ENCODE data around the gene REEP2. TPM values are rescaled to one million over a fixed set of nuclear protein-coding genes. Genes with fewer than 3 reads are reported as not detected.

REEP2 gene
- polyA plus RNA-seq, 1 donor from 2014 or later, result 146 TPM

DNA sequence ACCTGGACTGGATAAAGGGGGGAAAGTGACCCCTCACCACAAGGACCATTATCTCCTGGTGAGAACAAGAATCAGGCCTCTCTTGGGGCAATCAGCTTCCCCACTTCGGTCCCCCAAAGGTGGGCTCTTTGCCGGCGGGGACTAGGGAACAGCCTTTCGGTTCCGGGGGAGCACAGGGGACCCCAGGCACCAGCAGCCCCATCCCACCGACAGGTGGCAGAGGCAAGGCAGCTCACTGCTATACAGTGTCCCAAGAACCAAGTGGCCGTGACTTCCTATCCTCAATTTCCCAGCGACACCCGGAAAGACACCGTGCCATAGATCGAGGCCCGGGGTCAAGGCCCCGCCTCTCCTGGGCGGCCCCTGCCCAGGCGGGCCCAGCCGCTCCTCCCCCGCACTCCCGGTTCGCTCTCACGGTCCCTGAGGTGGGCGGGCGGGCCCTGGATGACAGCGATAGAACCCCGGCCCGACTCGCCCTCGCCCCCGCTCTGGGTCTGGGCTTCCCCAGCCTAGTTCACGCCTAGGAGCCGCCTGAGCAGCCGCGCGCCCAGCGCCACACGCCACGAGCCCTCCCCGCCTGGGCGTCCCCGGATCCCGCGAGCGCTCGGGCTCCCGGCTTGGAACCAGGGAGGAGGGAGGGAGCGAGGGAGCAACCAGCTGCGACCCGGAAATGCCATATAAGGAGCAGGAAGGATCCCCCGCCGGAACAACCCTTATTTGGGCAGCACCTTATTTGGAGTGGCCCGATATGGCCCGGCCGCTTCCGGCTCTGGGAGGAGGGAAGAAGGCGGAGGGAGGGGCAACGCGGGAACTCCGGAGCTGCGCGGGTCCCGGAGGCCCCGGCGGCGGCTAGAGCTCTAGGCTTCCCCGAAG is 25.8 kb downstream of the REEP2 start:
- Histone ChIP-seq H3K9ac (ENCODE audit: low read length) (peak overlapping the region; percentile 99), H3K9me2 (ENCODE audit: insufficient read depth, low read length) (no peaks in the 10 kb centered on the region), H3K4me3 (ENCODE audit: low read length) (peak overlapping the region; percentile 84), H3K27me3 (ENCODE audit: insufficient read depth, low read depth, low read length) (peaks cover 23% of the 10 kb centered on the region), H3K27ac (ENCODE audit: low read length) (peak overlapping the region; percentile 99), H4K20me1 (ENCODE audit: insufficient read depth) (peaks cover 4% of the 10 kb centered on the region), H3K79me2 (replicated peaks; ENCODE audit: insufficient read depth, low read length) (no peaks in the 10 kb centered on the region), H3F3A (ENCODE audit: insufficient read depth, low read length, poor library complexity, severe bottlenecking) (no peaks in the 10 kb centered on the region), H3K9me3 (ENCODE audit: low read length) (no peaks in the 10 kb centered on the region), H2AFZ (ENCODE audit: low read depth, low read length) (peak overlapping the region; percentile 45), H3K4me2 (ENCODE audit: low read length) (peak overlapping the region; percentile 90), H3K36me3 (ENCODE audit: insufficient read depth, low read length) (no peaks in the 10 kb centered on the region)
- no peak for TF ChIP-seq EP300 (conservative IDR thresholded peaks at IDR 0.05; ENCODE audit: poor library complexity, severe bottlenecking)
- TF ChIP-seq, protein P1, sequence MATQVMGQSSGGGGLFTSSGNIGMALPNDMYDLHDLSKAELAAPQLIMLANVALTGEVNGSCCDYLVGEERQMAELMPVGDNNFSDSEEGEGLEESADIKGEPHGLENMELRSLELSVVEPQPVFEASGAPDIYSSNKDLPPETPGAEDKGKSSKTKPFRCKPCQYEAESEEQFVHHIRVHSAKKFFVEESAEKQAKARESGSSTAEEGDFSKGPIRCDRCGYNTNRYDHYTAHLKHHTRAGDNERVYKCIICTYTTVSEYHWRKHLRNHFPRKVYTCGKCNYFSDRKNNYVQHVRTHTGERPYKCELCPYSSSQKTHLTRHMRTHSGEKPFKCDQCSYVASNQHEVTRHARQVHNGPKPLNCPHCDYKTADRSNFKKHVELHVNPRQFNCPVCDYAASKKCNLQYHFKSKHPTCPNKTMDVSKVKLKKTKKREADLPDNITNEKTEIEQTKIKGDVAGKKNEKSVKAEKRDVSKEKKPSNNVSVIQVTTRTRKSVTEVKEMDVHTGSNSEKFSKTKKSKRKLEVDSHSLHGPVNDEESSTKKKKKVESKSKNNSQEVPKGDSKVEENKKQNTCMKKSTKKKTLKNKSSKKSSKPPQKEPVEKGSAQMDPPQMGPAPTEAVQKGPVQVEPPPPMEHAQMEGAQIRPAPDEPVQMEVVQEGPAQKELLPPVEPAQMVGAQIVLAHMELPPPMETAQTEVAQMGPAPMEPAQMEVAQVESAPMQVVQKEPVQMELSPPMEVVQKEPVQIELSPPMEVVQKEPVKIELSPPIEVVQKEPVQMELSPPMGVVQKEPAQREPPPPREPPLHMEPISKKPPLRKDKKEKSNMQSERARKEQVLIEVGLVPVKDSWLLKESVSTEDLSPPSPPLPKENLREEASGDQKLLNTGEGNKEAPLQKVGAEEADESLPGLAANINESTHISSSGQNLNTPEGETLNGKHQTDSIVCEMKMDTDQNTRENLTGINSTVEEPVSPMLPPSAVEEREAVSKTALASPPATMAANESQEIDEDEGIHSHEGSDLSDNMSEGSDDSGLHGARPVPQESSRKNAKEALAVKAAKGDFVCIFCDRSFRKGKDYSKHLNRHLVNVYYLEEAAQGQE (IDR thresholded peaks at IDR 0.05; ENCODE audit: borderline replicate concordance), result peak; percentile 61
- TF ChIP-seq, protein P2, sequence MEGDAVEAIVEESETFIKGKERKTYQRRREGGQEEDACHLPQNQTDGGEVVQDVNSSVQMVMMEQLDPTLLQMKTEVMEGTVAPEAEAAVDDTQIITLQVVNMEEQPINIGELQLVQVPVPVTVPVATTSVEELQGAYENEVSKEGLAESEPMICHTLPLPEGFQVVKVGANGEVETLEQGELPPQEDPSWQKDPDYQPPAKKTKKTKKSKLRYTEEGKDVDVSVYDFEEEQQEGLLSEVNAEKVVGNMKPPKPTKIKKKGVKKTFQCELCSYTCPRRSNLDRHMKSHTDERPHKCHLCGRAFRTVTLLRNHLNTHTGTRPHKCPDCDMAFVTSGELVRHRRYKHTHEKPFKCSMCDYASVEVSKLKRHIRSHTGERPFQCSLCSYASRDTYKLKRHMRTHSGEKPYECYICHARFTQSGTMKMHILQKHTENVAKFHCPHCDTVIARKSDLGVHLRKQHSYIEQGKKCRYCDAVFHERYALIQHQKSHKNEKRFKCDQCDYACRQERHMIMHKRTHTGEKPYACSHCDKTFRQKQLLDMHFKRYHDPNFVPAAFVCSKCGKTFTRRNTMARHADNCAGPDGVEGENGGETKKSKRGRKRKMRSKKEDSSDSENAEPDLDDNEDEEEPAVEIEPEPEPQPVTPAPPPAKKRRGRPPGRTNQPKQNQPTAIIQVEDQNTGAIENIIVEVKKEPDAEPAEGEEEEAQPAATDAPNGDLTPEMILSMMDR (IDR thresholded peaks at IDR 0.05; ENCODE audit: poor library complexity, severe bottlenecking), result peak; percentile 59
- TF ChIP-seq EZH2 (IDR thresholded peaks at IDR 0.05; ENCODE audit: borderline replicate concordance, insufficient read depth, low read length, poor library complexity, severe bottlenecking), result peak; percentile 66
- TF ChIP-seq MXI1 (conservative IDR thresholded peaks at IDR 0.05; ENCODE audit: poor library complexity, severe bottlenecking), result peak; percentile 45
- peak; percentile 66 for TF ChIP-seq SMC3 (conservative IDR thresholded peaks at IDR 0.05; ENCODE audit: poor library complexity)
- peak; percentile 19 for TF ChIP-seq RAD21 (conservative IDR thresholded peaks at IDR 0.05)
- peak; percentile 92 for TF ChIP-seq POLR2AphosphoS5 (IDR thresholded peaks at IDR 0.05)
- TF ChIP-seq TAF1 (IDR thresholded peaks at IDR 0.05; ENCODE audit: low read depth), result peak; percentile 27

DNA sequence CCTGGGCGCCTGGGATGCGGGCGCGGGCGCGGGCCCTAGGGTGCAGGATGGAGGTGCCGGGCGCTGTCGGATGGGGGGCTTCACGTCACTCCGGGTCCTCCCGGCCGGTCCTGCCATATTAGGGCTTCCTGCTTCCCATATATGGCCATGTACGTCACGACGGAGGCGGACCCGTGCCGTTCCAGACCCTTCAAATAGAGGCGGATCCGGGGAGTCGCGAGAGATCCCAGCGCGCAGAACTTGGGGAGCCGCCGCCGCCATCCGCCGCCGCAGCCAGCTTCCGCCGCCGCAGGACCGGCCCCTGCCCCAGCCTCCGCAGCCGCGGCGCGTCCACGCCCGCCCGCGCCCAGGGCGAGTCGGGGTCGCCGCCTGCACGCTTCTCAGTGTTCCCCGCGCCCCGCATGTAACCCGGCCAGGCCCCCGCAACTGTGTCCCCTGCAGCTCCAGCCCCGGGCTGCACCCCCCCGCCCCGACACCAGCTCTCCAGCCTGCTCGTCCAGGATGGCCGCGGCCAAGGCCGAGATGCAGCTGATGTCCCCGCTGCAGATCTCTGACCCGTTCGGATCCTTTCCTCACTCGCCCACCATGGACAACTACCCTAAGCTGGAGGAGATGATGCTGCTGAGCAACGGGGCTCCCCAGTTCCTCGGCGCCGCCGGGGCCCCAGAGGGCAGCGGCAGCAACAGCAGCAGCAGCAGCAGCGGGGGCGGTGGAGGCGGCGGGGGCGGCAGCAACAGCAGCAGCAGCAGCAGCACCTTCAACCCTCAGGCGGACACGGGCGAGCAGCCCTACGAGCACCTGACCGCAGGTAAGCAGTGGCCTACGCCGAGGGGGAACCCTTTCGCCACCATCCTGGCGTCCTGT is 26.6 kb downstream of the REEP2 start, which contains the start of gene EGR1:
Gene EGR1, plus strand, starts transcription at position 219 of the 864 bp plus-strand sequence. Its CDS starts 283 bp downstream, at position 502.
- Histone ChIP-seq H3K27me3 (ENCODE audit: insufficient read depth, low read depth, low read length) (peaks cover 23% of the 10 kb centered on the region), H2AFZ (ENCODE audit: low read depth, low read length) (peak within 1 kb of the TSS; percentile 45), H3K4me3 (ENCODE audit: low read length) (peak within 1 kb of the TSS; percentile 84), H3K79me2 (replicated peaks; ENCODE audit: insufficient read depth, low read length) (no peaks in the 10 kb centered on the region), H3K9me3 (ENCODE audit: low read length) (no peaks in the 10 kb centered on the region), H4K20me1 (ENCODE audit: insufficient read depth) (peaks cover 4% of the 10 kb centered on the region), H3K9ac (ENCODE audit: low read length) (peak within 1 kb of the TSS; percentile 99), H3K36me3 (ENCODE audit: insufficient read depth, low read length) (no peaks in the 10 kb centered on the region), H3K4me2 (ENCODE audit: low read length) (peak within 1 kb of the TSS; percentile 90), H3K9me2 (ENCODE audit: insufficient read depth, low read length) (no peaks in the 10 kb centered on the region), H3F3A (ENCODE audit: insufficient read depth, low read length, poor library complexity, severe bottlenecking) (no peaks in the 10 kb centered on the region), H3K27ac (ENCODE audit: low read length) (peak within 1 kb of the TSS; percentile 99)
- TF ChIP-seq SMC3 (conservative IDR thresholded peaks at IDR 0.05; ENCODE audit: poor library complexity), result peak; percentile 37
- TF ChIP-seq, protein P2 (IDR thresholded peaks at IDR 0.05; ENCODE audit: poor library complexity, severe bottlenecking), result no peak
- no peak for TF ChIP-seq TAF1 (IDR thresholded peaks at IDR 0.05; ENCODE audit: low read depth)
- TF ChIP-seq RAD21 (conservative IDR thresholded peaks at IDR 0.05), result peak; percentile 19
- peak; percentile 61 for TF ChIP-seq EP300 (conservative IDR thresholded peaks at IDR 0.05; ENCODE audit: poor library complexity, severe bottlenecking)
- peak; percentile 97 for TF ChIP-seq POLR2AphosphoS5 (IDR thresholded peaks at IDR 0.05)
- TF ChIP-seq, protein P1 (IDR thresholded peaks at IDR 0.05; ENCODE audit: borderline replicate concordance), result peak; percentile 64
- no peak for TF ChIP-seq MXI1 (conservative IDR thresholded peaks at IDR 0.05; ENCODE audit: poor library complexity, severe bottlenecking)
- TF ChIP-seq EZH2 (IDR thresholded peaks at IDR 0.05; ENCODE audit: borderline replicate concordance, insufficient read depth, low read length, poor library complexity, severe bottlenecking), result no peak

All from neural cell (in vitro differentiated cells).